Endothelial cell (in vitro differentiated cells): ENCODE data around the gene IFT52. TPM values are rescaled to one million over a fixed set of nuclear protein-coding genes. Genes with fewer than 3 reads are reported as not detected.

Source experiments
- DNase-seq: peaks from one replicate; pipeline ENCODE4 v3.0.0; 2021; ENCODE audit warnings: low spot score
- H3K27ac Mint-ChIP-seq: one replicate; pipeline ENCODE4 v1.8.0; 2021; ENCODE audit warnings: mixed read lengths, inconsistent platforms; ENCODE audit not compliant: unreplicated experiment
- H3K27me3 Mint-ChIP-seq: one replicate; pipeline ENCODE4 v1.8.0; 2021; ENCODE audit warnings: mild to moderate bottlenecking, moderate library complexity, mixed read lengths, inconsistent platforms; ENCODE audit not compliant: unreplicated experiment
- H3K36me3 Mint-ChIP-seq: one replicate; pipeline ENCODE4 v1.8.0; 2021; ENCODE audit warnings: mild to moderate bottlenecking, low read depth, mixed read lengths, inconsistent platforms; ENCODE audit not compliant: unreplicated experiment
- H3K4me1 Mint-ChIP-seq: one replicate; pipeline ENCODE4 v1.8.0; 2021; ENCODE audit warnings: mild to moderate bottlenecking, mixed read lengths, inconsistent platforms; ENCODE audit not compliant: unreplicated experiment
- H3K4me3 Mint-ChIP-seq: one replicate; pipeline ENCODE4 v1.8.0; 2021; ENCODE audit warnings: mild to moderate bottlenecking, mixed read lengths, inconsistent platforms; ENCODE audit not compliant: unreplicated experiment
- H3K9me3 Mint-ChIP-seq: one replicate; pipeline ENCODE4 v1.8.0; 2021; ENCODE audit warnings: mixed read lengths, inconsistent platforms; ENCODE audit not compliant: unreplicated experiment
- CTCF ChIP-seq: fragments of 200-600 bp; sonication (generic); IDR thresholded peaks from one replicate; pipeline ENCODE4 v1.5.0; 2021; ENCODE audit warnings: antibody characterized with exemption; ENCODE audit not compliant: unreplicated experiment
- total RNA-seq: library from RNA; stranded (reverse); fragmentation: NEBNext Ultra II Directional; extraction: Animal tissue kit (Norgen Biotek cat#: 25700); gene quantifications from one replicate; pipeline ENCODE4 v1.2.1, GENCODE V29; 2021; ENCODE audit not compliant: unreplicated experiment

Gene IFT52
- total RNA-seq, 1 donor from 2014 or later, result 49.0 TPM

GRCh38 chr20:43544501-43544900, 46.2 kb upstream of the IFT52 start:
- Mint-ChIP-seq H3K4me3 (no peak overlapping the region), H3K27ac (peak overlapping the region; percentile 24), H3K27me3 (peaks cover 8% of the 10 kb centered on the region), H3K36me3 (peaks cover 32% of the 10 kb centered on the region), H3K9me3 (peaks cover 7% of the 10 kb centered on the region), H3K4me1 (peaks cover 6% of the 10 kb centered on the region)
- TF ChIP-seq CTCF, result no peak
- no peak for DNase-seq

- Mint-ChIP-seq H3K9me3 (peaks cover 7% of the 10 kb centered on the region), H3K27me3 (peaks cover 8% of the 10 kb centered on the region), H3K36me3 (peaks cover 29% of the 10 kb centered on the region), H3K4me3 (peak overlapping the region; percentile 2), H3K27ac (no peak overlapping the region), H3K4me1 (peaks cover 6% of the 10 kb centered on the region)
- TF ChIP-seq CTCF, result no peak
- no peak for DNase-seq
Measured at GRCh38 chr20:43545837-43546578, 44.7 kb upstream of the IFT52 start.

- H3K36me3 Mint-ChIP-seq, result peaks cover 29% of the 10 kb centered on the region
- H3K4me3 Mint-ChIP-seq, result peak overlapping the region; percentile 18
- H3K27ac Mint-ChIP-seq, result no peak overlapping the region
- TF ChIP-seq CTCF, result no peak
- no peak for DNase-seq
- H3K4me1 Mint-ChIP-seq, result peaks cover 12% of the 10 kb centered on the region
- H3K9me3 Mint-ChIP-seq, result peaks cover 7% of the 10 kb centered on the region
- H3K27me3 Mint-ChIP-seq, result peaks cover 8% of the 10 kb centered on the region
Measured at GRCh38 chr20:43548273-43548880, 42.4 kb upstream of the IFT52 start.

GRCh38 chr20:43549416-43550065, 41.2 kb upstream of the IFT52 start:
- no peak for DNase-seq
- H3K9me3 Mint-ChIP-seq, result peaks cover 7% of the 10 kb centered on the region
- peaks cover 6% of the 10 kb centered on the region for H3K4me1 Mint-ChIP-seq
- peaks cover 8% of the 10 kb centered on the region for H3K27me3 Mint-ChIP-seq
- H3K27ac Mint-ChIP-seq, result no peak overlapping the region
- TF ChIP-seq CTCF, result no peak
- H3K36me3 Mint-ChIP-seq, result peaks cover 29% of the 10 kb centered on the region
- no peak overlapping the region for H3K4me3 Mint-ChIP-seq

DNA sequence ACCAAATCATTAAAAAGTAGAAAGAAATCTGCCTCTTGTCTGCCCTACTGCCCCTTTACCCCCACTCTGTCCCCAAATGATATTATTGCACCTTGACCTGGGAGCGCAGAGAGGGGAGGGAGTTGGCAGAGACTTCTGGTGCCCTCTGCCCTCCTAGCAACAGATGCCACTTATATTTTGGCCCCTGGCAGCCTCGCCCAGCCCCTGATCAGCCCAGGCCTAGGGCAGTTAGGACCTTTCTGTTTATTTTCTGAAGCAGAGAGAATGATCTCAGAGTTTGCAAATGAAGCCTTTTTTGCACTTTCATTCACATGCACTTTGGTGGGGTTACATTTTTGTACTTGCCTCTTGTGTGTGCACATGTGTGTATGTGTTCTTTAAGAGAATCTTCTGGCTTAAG, 40.3 kb upstream of the IFT52 start:
- DNase-seq, result no peak
- peaks cover 7% of the 10 kb centered on the region for H3K9me3 Mint-ChIP-seq
- H3K36me3 Mint-ChIP-seq, result peaks cover 29% of the 10 kb centered on the region
- H3K27me3 Mint-ChIP-seq, result peaks cover 4% of the 10 kb centered on the region
- no peak for TF ChIP-seq CTCF
- no peak overlapping the region for H3K4me3 Mint-ChIP-seq
- no peak overlapping the region for H3K27ac Mint-ChIP-seq
- peaks cover 6% of the 10 kb centered on the region for H3K4me1 Mint-ChIP-seq
